Measurements from ENCODE around the gene ALDH16A1. TPM values are rescaled to one million over a fixed set of nuclear protein-coding genes. Genes with fewer than 3 reads are reported as not detected.

Gene ALDH16A1
- total and polyA plus RNA-seq, 10 donors = 38.7 to 99.9 (median 49.9) TPM

DNA sequence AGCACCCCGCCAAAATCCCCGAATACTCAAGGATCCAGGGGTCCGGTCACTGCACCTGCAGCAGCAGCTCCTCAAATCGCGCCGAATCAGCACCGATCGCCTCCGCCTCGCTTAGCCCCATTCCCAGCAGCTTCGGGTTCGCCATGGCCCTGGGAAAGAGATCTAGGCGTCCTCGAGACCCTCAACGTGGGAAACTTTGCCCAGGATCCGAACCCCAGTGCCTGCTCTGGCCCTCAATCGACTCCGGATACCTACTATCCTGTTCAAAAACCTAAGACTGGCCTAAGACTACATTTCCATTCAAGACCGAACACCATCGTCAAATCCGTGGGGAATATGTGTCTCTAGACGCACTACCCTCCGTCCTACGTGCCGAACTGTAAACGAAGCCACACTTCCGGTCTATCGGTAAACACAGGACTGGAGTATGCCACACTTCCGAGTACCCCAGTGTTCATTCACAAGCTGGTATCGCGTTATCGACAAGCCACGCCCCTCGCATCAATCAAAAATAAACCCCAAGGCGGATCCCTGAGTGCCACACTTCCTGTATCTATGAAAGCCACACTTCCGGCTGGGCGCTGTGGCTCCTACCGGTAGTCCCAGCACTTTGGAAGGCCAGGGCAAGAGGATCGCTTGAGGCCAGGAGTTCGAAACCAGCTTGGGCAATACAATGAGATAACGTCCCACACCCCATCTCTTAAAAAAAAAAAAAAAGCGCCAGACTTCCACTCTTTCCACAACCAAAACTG lies 1.4 kb upstream of the ALDH16A1 start, which contains the start of gene PIH1D1:
Gene PIH1D1, minus strand, starts transcription at position 385 of the 752 bp plus-strand sequence. Its CDS starts 240 bp downstream, at position 145.
- Histone ChIP-seq H3K27ac (peak within 1 kb of the TSS; percentile 95 to 98 (median 98)), H3K27me3 (replicated peaks in 1 of 7) (no peaks in the 10 kb centered on the region), H3K4me1 (peaks cover 13 to 87% (median 43%) of the 10 kb centered on the region in 6 donors), H3K9me3 (no peaks in the 10 kb centered on the region), H3K36me3 (peaks cover 0 to 49% (median 18%) of the 10 kb centered on the region in 6 donors), H3K4me3 (peak within 1 kb of the TSS; percentile 65 to 85 (median 74))
- peak; percentile 96 for DNase-seq
- TF ChIP-seq, protein P1, sequence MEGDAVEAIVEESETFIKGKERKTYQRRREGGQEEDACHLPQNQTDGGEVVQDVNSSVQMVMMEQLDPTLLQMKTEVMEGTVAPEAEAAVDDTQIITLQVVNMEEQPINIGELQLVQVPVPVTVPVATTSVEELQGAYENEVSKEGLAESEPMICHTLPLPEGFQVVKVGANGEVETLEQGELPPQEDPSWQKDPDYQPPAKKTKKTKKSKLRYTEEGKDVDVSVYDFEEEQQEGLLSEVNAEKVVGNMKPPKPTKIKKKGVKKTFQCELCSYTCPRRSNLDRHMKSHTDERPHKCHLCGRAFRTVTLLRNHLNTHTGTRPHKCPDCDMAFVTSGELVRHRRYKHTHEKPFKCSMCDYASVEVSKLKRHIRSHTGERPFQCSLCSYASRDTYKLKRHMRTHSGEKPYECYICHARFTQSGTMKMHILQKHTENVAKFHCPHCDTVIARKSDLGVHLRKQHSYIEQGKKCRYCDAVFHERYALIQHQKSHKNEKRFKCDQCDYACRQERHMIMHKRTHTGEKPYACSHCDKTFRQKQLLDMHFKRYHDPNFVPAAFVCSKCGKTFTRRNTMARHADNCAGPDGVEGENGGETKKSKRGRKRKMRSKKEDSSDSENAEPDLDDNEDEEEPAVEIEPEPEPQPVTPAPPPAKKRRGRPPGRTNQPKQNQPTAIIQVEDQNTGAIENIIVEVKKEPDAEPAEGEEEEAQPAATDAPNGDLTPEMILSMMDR (IDR thresholded peaks at IDR 0.05 in 8 of 11, conservative IDR thresholded peaks at IDR 0.05 in 3 of 11) = peak in 5 of 11 experiments; percentile 14 to 45 (median 41)
- TF ChIP-seq POLR2AphosphoS5 (IDR thresholded peaks at IDR 0.05) = peak; percentile 74 to 98 (median 82)
- peak in 1 of 3 donors; percentile 34 for TF ChIP-seq POLR2A (IDR thresholded peaks at IDR 0.05)
- 1% methylated on average over 33 to 42 of the region's 42 CpGs for WGBS, 5 donors
- intact Hi-C loops (cut with DNase I; ENCODE audit: low total_unique reads) = no loop called here

DNA sequence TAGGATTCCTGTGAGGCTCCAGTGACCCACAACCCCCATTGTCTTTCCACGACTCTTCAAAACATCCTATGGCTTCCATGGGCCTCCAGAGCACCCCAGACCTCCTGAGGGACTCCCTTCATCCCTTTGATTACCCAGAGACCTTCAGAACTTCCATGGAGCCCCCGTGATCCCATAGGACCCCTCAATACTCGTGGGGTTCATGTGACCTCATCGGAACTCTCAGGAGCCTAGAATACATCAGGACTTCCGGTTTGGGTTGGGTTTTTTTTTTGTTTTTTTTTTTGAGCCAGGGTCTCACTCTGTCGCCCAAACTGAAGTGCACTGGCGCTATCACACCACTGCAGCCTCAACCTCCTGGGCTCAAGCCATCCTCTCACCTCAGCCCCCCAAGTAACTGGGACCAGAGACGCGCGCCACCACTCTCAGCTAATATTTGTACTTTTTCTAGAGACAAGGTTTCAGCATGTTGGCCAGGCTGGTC lies 774 bp downstream of the ALDH16A1 start:
- intact Hi-C loops (cut with DNase I; ENCODE audit: low total_unique reads) = no loop called here
- TF ChIP-seq, protein P1 (IDR thresholded peaks at IDR 0.05 in 8 of 11, conservative IDR thresholded peaks at IDR 0.05 in 3 of 11) = no peak
- TF ChIP-seq POLR2A (IDR thresholded peaks at IDR 0.05) (no peak), POLR2AphosphoS5 (IDR thresholded peaks at IDR 0.05) (no peak)
- 31 to 39% (median 34%) methylated on average over 10 of the region's 10 CpGs for WGBS, 5 donors

DNA sequence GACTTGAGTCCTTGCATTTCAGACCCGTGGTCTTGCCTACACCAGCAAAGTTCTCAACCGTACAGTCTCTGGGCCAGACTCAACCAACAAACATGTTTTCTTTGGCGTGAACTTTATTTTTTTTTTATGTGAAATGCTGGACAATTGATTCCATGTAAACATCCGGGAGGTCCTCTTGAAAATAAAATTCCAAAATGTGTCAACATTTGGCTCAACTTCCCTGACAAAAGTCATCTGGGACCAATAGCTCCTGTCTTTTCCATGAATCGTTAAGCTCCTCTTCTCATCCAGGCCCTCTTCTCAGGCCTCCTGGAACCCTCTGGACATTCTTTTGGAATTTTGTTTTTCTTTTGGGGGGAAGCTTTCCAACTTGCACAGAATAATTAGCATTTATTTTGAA lies 2.7 kb downstream of the ALDH16A1 start:
- Histone ChIP-seq H3K4me1 (peaks cover 13 to 75% (median 36%) of the 10 kb centered on the region in 6 donors), H3K27me3 (replicated peaks in 1 of 7) (no peaks in the 10 kb centered on the region), H3K4me3 (no peak overlapping the region), H3K27ac (peak overlapping the region in 7 of 8 donors; percentile 19 to 97 (median 32)), H3K36me3 (peaks cover 0 to 51% (median 17%) of the 10 kb centered on the region in 6 donors), H3K9me3 (no peaks in the 10 kb centered on the region)
- DNase-seq = no peak
- 73 to 86% (median 83%) methylated on average over 5 of the region's 5 CpGs for WGBS, 5 donors
- intact Hi-C loops (cut with DNase I; ENCODE audit: low total_unique reads) = no loop called here
- TF ChIP-seq POLR2A (IDR thresholded peaks at IDR 0.05) (no peak), POLR2AphosphoS5 (IDR thresholded peaks at IDR 0.05) (no peak)
- TF ChIP-seq, protein P1 (IDR thresholded peaks at IDR 0.05 in 8 of 11, conservative IDR thresholded peaks at IDR 0.05 in 3 of 11) = no peak

More for the DNA sequence above, 774 bp downstream of the ALDH16A1 start:
- Histone ChIP-seq H3K36me3 (peaks cover 0 to 47% (median 9%) of the 10 kb centered on the region in 6 donors), H3K9me3 (no peaks in the 10 kb centered on the region), H3K27ac (peak overlapping the region; percentile 95 to 98 (median 98)), H3K4me3 (peak overlapping the region; percentile 52 to 85 (median 69)), H3K27me3 (replicated peaks in 1 of 7) (no peaks in the 10 kb centered on the region), H3K4me1 (peaks cover 17 to 89% (median 47%) of the 10 kb centered on the region in 6 donors)
- no peak for DNase-seq

DNA sequence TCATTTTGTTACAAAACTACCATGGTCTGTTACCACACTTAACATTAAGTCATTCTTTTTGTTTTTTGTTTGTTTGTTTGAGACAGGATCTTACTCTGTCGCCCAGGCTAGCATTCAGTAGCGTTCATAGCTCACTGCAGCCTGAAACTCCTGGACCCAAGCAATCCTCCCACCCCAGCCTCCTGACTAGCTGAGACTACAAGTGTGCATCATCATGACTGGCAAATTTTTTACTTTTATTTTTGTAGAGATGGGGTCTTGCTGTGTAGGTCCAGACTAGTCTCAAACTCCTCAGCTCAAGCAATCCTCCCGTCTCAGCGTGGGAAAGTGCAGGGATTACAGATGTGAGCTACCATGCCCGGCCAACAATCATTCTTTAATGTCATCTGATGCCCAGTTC lies 3.3 kb downstream of the ALDH16A1 start:
- Histone ChIP-seq H3K27ac (peak overlapping the region in 7 of 8 donors; percentile 2 to 97 (median 29)), H3K27me3 (replicated peaks in 1 of 7) (no peaks in the 10 kb centered on the region), H3K9me3 (no peaks in the 10 kb centered on the region), H3K4me1 (peaks cover 12 to 70% (median 35%) of the 10 kb centered on the region in 6 donors), H3K4me3 (no peak overlapping the region), H3K36me3 (peaks cover 0 to 52% (median 18%) of the 10 kb centered on the region in 6 donors)
- intact Hi-C loops (cut with DNase I; ENCODE audit: low total_unique reads) = no loop called here
- 74 to 88% (median 86%) methylated on average over 5 of the region's 5 CpGs for WGBS, 5 donors
- no peak for DNase-seq
- TF ChIP-seq, protein P1 (IDR thresholded peaks at IDR 0.05 in 8 of 11, conservative IDR thresholded peaks at IDR 0.05 in 3 of 11) = no peak
- TF ChIP-seq POLR2A (IDR thresholded peaks at IDR 0.05) (no peak), POLR2AphosphoS5 (IDR thresholded peaks at IDR 0.05) (no peak)
